Measurements from ENCODE around the gene RC3H1. TPM values are rescaled to one million over a fixed set of nuclear protein-coding genes. Genes with fewer than 3 reads are reported as not detected.

The RC3H1 gene
- total and polyA plus RNA-seq, 2 of the 8 experiments (the other 6 are each of a cell fraction or from before 2014, with no cell fraction given), result 7.4 to 32.2 TPM

DNA sequence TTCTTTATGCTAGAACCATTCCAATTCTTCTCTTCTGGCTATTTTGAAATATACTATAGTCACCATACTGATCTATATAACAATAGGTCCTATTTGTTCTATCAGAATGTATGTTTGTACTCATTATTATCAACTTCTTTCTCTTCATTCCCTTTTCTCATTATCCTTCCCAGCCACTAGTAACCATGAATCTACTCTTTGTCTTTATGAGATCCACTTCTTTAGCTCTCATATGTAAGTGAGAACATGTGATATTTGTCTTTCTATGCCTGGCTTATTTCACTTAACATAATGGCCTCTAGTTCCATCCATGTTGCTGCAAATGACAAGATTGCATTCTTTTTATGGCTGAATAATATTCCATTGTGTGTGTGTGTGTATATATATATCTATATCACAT, 31.7 kb upstream of the RC3H1 start:
- Histone ChIP-seq H4K91ac (replicated peaks; ENCODE audit: insufficient read length, low read length) (no peak overlapping the region), H3K4me1 (replicated peaks in 1 of 4; ENCODE audit: control insufficient read depth in 3 of 4, insufficient read depth in 4 of 4, low read length in 3 of 4) (no peaks in the 10 kb centered on the region), H4K20me1 (replicated peaks in 1 of 2; ENCODE audit: control insufficient read depth in 1 of 2, insufficient read depth in 2 of 2, low read length in 2 of 2) (no peaks in the 10 kb centered on the region), H3K18ac (ENCODE audit: extremely low read depth, low read length) (no peak overlapping the region), H3K23ac (ENCODE audit: insufficient read length) (no peak overlapping the region), H3K14ac (ENCODE audit: insufficient read length) (no peak overlapping the region), H4K8ac (ENCODE audit: extremely low read depth, insufficient read depth, low read length) (no peak overlapping the region), H3K23me2 (ENCODE audit: low read depth, low read length) (no peaks in the 10 kb centered on the region), H2BK120ac (replicated peaks; ENCODE audit: low read depth, low read length) (no peak overlapping the region), H3K36me3 (ENCODE audit: control insufficient read depth in 2 of 4, insufficient read depth in 4 of 4, low read length in 3 of 4) (no peaks in the 10 kb centered on the region), H2BK20ac (ENCODE audit: low read length) (no peak overlapping the region), H4K5ac (ENCODE audit: insufficient read length, low read depth, low read length) (no peak overlapping the region), H2BK12ac (ENCODE audit: low read depth, low read length) (no peak overlapping the region), H3K9ac (replicated peaks in 1 of 4; ENCODE audit: extremely low read depth in 1 of 4, low read depth in 3 of 4, low read length in 3 of 4) (no peak overlapping the region), H3K27ac (ENCODE audit: low read depth, low read length) (no peak overlapping the region), H3K4me3 (ENCODE audit: extremely low read depth in 1 of 4, insufficient read depth in 2 of 4, low read depth in 3 of 4, low read length in 4 of 4) (no peak overlapping the region), H3K79me1 (ENCODE audit: low read depth, low read length) (no peaks in the 10 kb centered on the region), H2AFZ (ENCODE audit: low read length) (no peak overlapping the region), H3K4ac (replicated peaks; ENCODE audit: insufficient read length, low read depth, low read length) (no peak overlapping the region), H3K4me2 (ENCODE audit: insufficient read depth in 1 of 2, low read depth in 2 of 2, low read length in 2 of 2) (no peak overlapping the region), H3K9me3 (ENCODE audit: insufficient read depth in 2 of 2, low read depth in 1 of 2, low read length in 1 of 2) (no peaks in the 10 kb centered on the region), H2BK5ac (ENCODE audit: low read depth, low read length) (no peak overlapping the region), H3K79me2 (ENCODE audit: control insufficient read depth in 1 of 2, insufficient read depth in 2 of 2, low read length in 2 of 2) (no peaks in the 10 kb centered on the region), H2BK15ac (ENCODE audit: low read length) (no peak overlapping the region), H3K27me3 (replicated peaks in 1 of 4; ENCODE audit: control insufficient read depth in 3 of 4, extremely low read depth in 1 of 4, insufficient read depth in 3 of 4, low read length in 3 of 4) (no peaks in the 10 kb centered on the region), H2AK5ac (ENCODE audit: low read depth, low read length) (no peak overlapping the region), H3K56ac (replicated peaks; ENCODE audit: insufficient read length, low read depth, low read length) (no peak overlapping the region)
- DNase-seq (ENCODE audit: low read depth in 1 of 2, low spot score in 2 of 2) (no peak), FAIRE-seq (no peak)
- TF ChIP-seq EGR1 (IDR thresholded peaks at IDR 0.05; ENCODE audit: borderline replicate concordance, low read depth, low read length), result no peak
- TF ChIP-seq SIN3A (conservative IDR thresholded peaks at IDR 0.05 in 1 of 2, IDR thresholded peaks at IDR 0.05 in 1 of 2; ENCODE audit: low read depth in 1 of 2, low read length in 2 of 2), result no peak
- TF ChIP-seq JUN (IDR thresholded peaks at IDR 0.05; ENCODE audit: low read depth, low read length), result no peak
- TF ChIP-seq GABPA (IDR thresholded peaks at IDR 0.05; ENCODE audit: borderline replicate concordance, insufficient read depth, low read length), result no peak
- no peak for TF ChIP-seq KDM5A (IDR thresholded peaks at IDR 0.05; ENCODE audit: low read length)
- no peak for TF ChIP-seq EP300 (IDR thresholded peaks at IDR 0.05; ENCODE audit: borderline replicate concordance in 1 of 2, low read depth in 2 of 2, low read length in 2 of 2)
- ChIA-PET CTCF (ENCODE audit: partially characterized antibody) (interaction anchor here (0.6 to 0.7 kb wide), 2 partner anchors 65 to 102 kb away, joined by 4 to 5 read pairs; no protein-coding TSS in a partner anchor), POLR2A (ENCODE audit: partially characterized antibody) (interaction anchor here (0.6 to 1.1 kb wide), 3 partner anchors 84 to 191 kb away, joined by 3 to 4 read pairs (median 3); partner anchors contain the start of gene ZBTB37)

All from H1 (cell line).